T-cell (primary cell): ENCODE data around the gene NRG3. TPM values are rescaled to one million over a fixed set of nuclear protein-coding genes. Genes with fewer than 3 reads are reported as not detected.
"Not testable (repeated sequence)": the region's sequence is repeated elsewhere in the genome, so short reads cannot be mapped to it uniquely, and the experiment has no call there.

ENCODE experiments used
- ATAC-seq, 4 experiments: fragments of 200-7000 bp in 3 of 4; fragments of 150-1000 bp in 1 of 4; cut with Tn5 transposase; replicated peaks in 1 of 4; 1 replicate in 3 of 4; 2 replicates in 1 of 4; pipeline ENCODE4 v1.10.0; 2021; ENCODE audit warnings: moderate library complexity in 3 of 4, mild to moderate bottlenecking in 2 of 4, moderate number of reproducible peaks in 1 of 4
- CTCF ChIA-PET, 2 donors: fragments of 300-600 bp; sonication (Branson Sonifier 250); formaldehyde crosslinking; loops; one replicate each; lab custom pipeline; 2022; ENCODE audit warnings: antibody characterized with exemption in 2 of 2; lab: Charles Lee
- POLR2A ChIA-PET, 2 donors: fragments of 300-600 bp; sonication (Branson Sonifier 250); formaldehyde crosslinking; loops; one replicate each; lab custom pipeline; 2022; ENCODE audit warnings: antibody characterized with exemption in 2 of 2; lab: Charles Lee
- DNase-seq, 35 experiments: peaks; one replicate each; pipeline versions ENCODE4 v3.0.0 to v3.0.0-alpha.2; 2013 to 2023
- H3K27ac ChIP-seq: one replicate; pipeline ENCODE4 v1.5.1; 2013; ENCODE audit warnings: low read length
- H3K27me3 ChIP-seq, 2 experiments: replicated peaks in 1 of 2; 1 replicate in 1 of 2; 2 replicates in 1 of 2; pipeline versions ENCODE4 v1.6.1 to v1.7.0; 2013; ENCODE audit warnings: low read length in 1 of 2, mixed read lengths in 1 of 2; ENCODE audit not compliant: control insufficient read depth in 2 of 2, insufficient read depth in 2 of 2; ENCODE audit errors: extremely low read depth in 1 of 2
- H3K36me3 ChIP-seq, 2 donors: 1 replicate in 1 of 2; 2 replicates in 1 of 2; pipeline versions ENCODE4 v1.6.1 to v1.7.0; 2013; ENCODE audit warnings: low read length in 1 of 2; ENCODE audit not compliant: control insufficient read depth in 2 of 2, insufficient read depth in 1 of 2; ENCODE audit errors: extremely low read depth in 1 of 2
- H3K4me1 ChIP-seq, 2 experiments: 1 replicate in 1 of 2; 2 replicates in 1 of 2; pipeline versions ENCODE4 v1.6.1 to v1.7.0; 2013; ENCODE audit warnings: low read length in 2 of 2, mixed read lengths in 1 of 2; ENCODE audit not compliant: insufficient read depth in 2 of 2, control insufficient read depth in 1 of 2; ENCODE audit errors: extremely low read depth in 1 of 2
- H3K4me3 ChIP-seq, 2 donors: 1 replicate in 1 of 2; 2 replicates in 1 of 2; pipeline versions ENCODE4 v1.5.1 to v1.7.0; 2013; ENCODE audit warnings: mild to moderate bottlenecking in 2 of 2, low read length in 1 of 2, moderate library complexity in 1 of 2; ENCODE audit not compliant: control insufficient read depth in 1 of 2; ENCODE audit errors: extremely low read depth in 1 of 2
- H3K9me3 ChIP-seq: 2 replicates; pipeline ENCODE4 v1.7.0; 2013
- H3K27ac Mint-ChIP-seq, 2 donors: one replicate each; pipeline ENCODE4 v1.8.0; 2020 to 2021; ENCODE audit warnings: mild to moderate bottlenecking in 2 of 2, mixed read lengths in 2 of 2
- H3K27me3 Mint-ChIP-seq, 2 donors: one replicate each; pipeline ENCODE4 v1.8.0; 2021 to 2022; ENCODE audit warnings: mixed read lengths in 2 of 2
- H3K36me3 Mint-ChIP-seq: one replicate; pipeline ENCODE4 v1.8.0; 2021; ENCODE audit warnings: mixed read lengths
- H3K4me1 Mint-ChIP-seq, 3 donors: one replicate each; pipeline ENCODE4 v1.8.0; 2020 to 2022; ENCODE audit warnings: mixed read lengths in 3 of 3, mild to moderate bottlenecking in 1 of 3
- H3K4me3 Mint-ChIP-seq, 3 donors: one replicate each; pipeline ENCODE4 v1.8.0; 2020 to 2022; ENCODE audit warnings: mild to moderate bottlenecking in 3 of 3, mixed read lengths in 3 of 3, moderate library complexity in 3 of 3
- H3K9me3 Mint-ChIP-seq, 3 donors: one replicate each; pipeline ENCODE4 v1.8.0; 2020 to 2022; ENCODE audit warnings: mixed read lengths in 3 of 3
- WGBS: methylation state at CpG from one replicate; pipeline ENCODE4 v1.1.5; 2013; ENCODE audit warnings: missing lambda C conversion rate; ENCODE audit not compliant: insufficient coverage; 5-methylcytosine and 5-hydroxymethylcytosine counted together
- total RNA-seq, 35 experiments: library from RNA in 6 of 35; stranded (reverse) in 6 of 35; fragments of 120-200 nt in 1 of 35; gene quantifications; one replicate each; pipeline versions ENCODE4 v1.2.1 to v1.2.4 and lab custom pipeline; 2013 to 2026

NRG3 gene
- total RNA-seq, 5 donors from 2014 or later (not counting 1 experiment from before 2014, with no cell fraction given), result 0.12 TPM; not detected in 4

DNA sequence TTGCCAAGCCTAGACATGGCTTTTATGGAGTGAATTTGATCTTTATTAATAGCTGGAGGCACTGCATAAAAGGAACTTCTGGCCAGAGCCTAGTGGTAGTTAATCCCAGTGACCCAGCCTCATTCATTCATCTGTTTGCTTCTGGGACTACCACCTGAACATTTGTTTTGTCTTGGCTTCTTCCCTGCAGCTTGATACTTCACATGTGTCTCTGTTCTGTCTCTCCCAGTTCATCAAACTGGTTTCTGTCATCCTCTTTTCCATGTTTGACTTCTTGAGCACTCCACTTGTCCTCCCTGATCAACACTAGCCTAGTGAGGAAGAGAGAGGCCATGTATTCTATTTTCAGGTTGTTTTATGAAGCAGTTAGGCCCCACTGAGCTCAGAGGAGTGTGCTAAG is 163.6 kb downstream of the NRG3 start:
- no peak overlapping the region for H3K4me3 Mint-ChIP-seq
- Histone ChIP-seq H3K27ac (no peak overlapping the region), H3K27me3 (no peaks in the 10 kb centered on the region), H3K4me1 (no peaks in the 10 kb centered on the region), H3K36me3 (no peaks in the 10 kb centered on the region), H3K4me3 (no peak overlapping the region), H3K9me3 (peaks cover 2% of the 10 kb centered on the region)
- H3K36me3 Mint-ChIP-seq, result no peaks in the 10 kb centered on the region
- ATAC-seq (no peak), DNase-seq (no peak)
- ChIA-PET CTCF (no interaction called here), POLR2A (no interaction called here)
- no peak overlapping the region for H3K27ac Mint-ChIP-seq
- H3K9me3 Mint-ChIP-seq, result peaks cover 0 to 5% (median 2%) of the 10 kb centered on the region in 3 donors
- no peaks in the 10 kb centered on the region for H3K27me3 Mint-ChIP-seq
- no peaks in the 10 kb centered on the region for H3K4me1 Mint-ChIP-seq

- ATAC-seq (no peak), DNase-seq (no peak)
- no CpG with 5 or more reads among the region's 1 CpG for WGBS
- Histone ChIP-seq H3K4me1 (no peaks in the 10 kb centered on the region), H3K9me3 (peaks cover 2% of the 10 kb centered on the region), H3K4me3 (no peak overlapping the region), H3K27me3 (no peaks in the 10 kb centered on the region), H3K27ac (no peak overlapping the region), H3K36me3 (no peaks in the 10 kb centered on the region)
- ChIA-PET CTCF (no interaction called here), POLR2A (no interaction called here)
- Mint-ChIP-seq H3K4me1 (no peaks in the 10 kb centered on the region), H3K27me3 (no peaks in the 10 kb centered on the region), H3K4me3 (no peak overlapping the region), H3K36me3 (no peaks in the 10 kb centered on the region), H3K27ac (no peak overlapping the region), H3K9me3 (peaks cover 0 to 9% (median 4%) of the 10 kb centered on the region in 3 donors)
These were observed 165.3 kb downstream of the NRG3 start for GRCh38 chr10:82040336-82040735.

DNA sequence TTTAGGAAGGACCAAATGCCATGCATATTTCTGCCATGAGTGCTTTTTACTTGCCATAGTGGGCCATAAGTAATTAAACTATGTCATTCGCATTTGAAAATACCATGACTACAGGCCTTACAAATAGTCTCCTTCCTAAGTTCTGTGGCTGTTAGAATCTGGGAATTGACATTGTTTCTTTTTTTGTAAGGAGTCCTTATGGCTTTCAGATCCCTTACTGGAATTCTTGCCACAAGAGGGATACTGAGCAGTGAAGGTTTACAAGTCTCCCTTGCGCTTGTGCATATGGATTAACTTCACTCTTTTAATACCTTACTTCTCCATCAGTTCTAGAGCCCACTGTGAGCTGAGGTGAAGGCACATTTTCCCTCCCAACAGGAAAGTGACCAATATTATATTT is 166.0 kb downstream of the NRG3 start:
- CTCF ChIA-PET, result no interaction called here
- Mint-ChIP-seq H3K4me1 (no peaks in the 10 kb centered on the region), H3K27ac (no peak overlapping the region), H3K36me3 (no peaks in the 10 kb centered on the region), H3K27me3 (no peaks in the 10 kb centered on the region), H3K4me3 (no peak overlapping the region), H3K9me3 (peaks cover 0 to 9% (median 4%) of the 10 kb centered on the region in 3 donors)
- Histone ChIP-seq H3K4me1 (no peaks in the 10 kb centered on the region), H3K4me3 (no peak overlapping the region), H3K27ac (no peak overlapping the region), H3K27me3 (no peaks in the 10 kb centered on the region), H3K9me3 (peaks cover 2% of the 10 kb centered on the region), H3K36me3 (no peaks in the 10 kb centered on the region)
- no peak for ATAC-seq
- WGBS, result no CpG with 5 or more reads among the region's 2 CpGs
- DNase-seq, result no peak
- POLR2A ChIA-PET, result no interaction called here

- ChIA-PET CTCF (no interaction called here), POLR2A (no interaction called here)
- no CpG with 5 or more reads among the region's 1 CpG for WGBS
- no peaks in the 10 kb centered on the region for H3K36me3 Mint-ChIP-seq
- no peaks in the 10 kb centered on the region for H3K4me1 ChIP-seq
- no peaks in the 10 kb centered on the region for H3K4me1 Mint-ChIP-seq
- H3K36me3 ChIP-seq, result no peaks in the 10 kb centered on the region
- no peak for DNase-seq
- H3K9me3 ChIP-seq, result no peaks in the 10 kb centered on the region
- no peaks in the 10 kb centered on the region for H3K27me3 ChIP-seq
- no peak for ATAC-seq
- no peak overlapping the region for H3K4me3 ChIP-seq
- H3K27ac Mint-ChIP-seq, result no peak overlapping the region
- H3K27ac ChIP-seq, result no peak overlapping the region
- no peak overlapping the region for H3K4me3 Mint-ChIP-seq
- H3K27me3 Mint-ChIP-seq, result no peaks in the 10 kb centered on the region
- peaks cover 1 to 8% (median 8%) of the 10 kb centered on the region in 3 donors for H3K9me3 Mint-ChIP-seq
These were observed 181.4 kb downstream of the NRG3 start for GRCh38 chr10:82056391-82056790.

- 94% methylated on average over 3 of the region's 6 CpGs for WGBS
- POLR2A ChIA-PET, H3K27ac ChIP-seq, H3K4me1 ChIP-seq, H3K4me1 Mint-ChIP-seq, H3K27me3 Mint-ChIP-seq, CTCF ChIA-PET, H3K27me3 ChIP-seq, H3K4me3 ChIP-seq, H3K4me3 Mint-ChIP-seq, H3K27ac Mint-ChIP-seq, DNase-seq, ATAC-seq, H3K36me3 Mint-ChIP-seq, H3K36me3 ChIP-seq, H3K9me3 ChIP-seq: not testable (repeated sequence)
- H3K9me3 Mint-ChIP-seq, result peaks cover 0 to 16% (median 3%) of the 10 kb centered on the region in 3 donors
These were observed 192.2 kb downstream of the NRG3 start for GRCh38 chr10:82067192-82067591.

GRCh38 chr10:82068501-82068900 is 193.5 kb downstream of the NRG3 start:
- Histone ChIP-seq H3K4me1 (no peaks in the 10 kb centered on the region), H3K27ac (no peak overlapping the region), H3K4me3 (no peak overlapping the region), H3K27me3 (no peaks in the 10 kb centered on the region), H3K9me3 (no peaks in the 10 kb centered on the region), H3K36me3 (no peaks in the 10 kb centered on the region)
- no peak overlapping the region for H3K4me3 Mint-ChIP-seq
- H3K36me3 Mint-ChIP-seq, result no peaks in the 10 kb centered on the region
- ChIA-PET POLR2A (no interaction called here), CTCF (no interaction called here)
- ATAC-seq (no peak), DNase-seq (no peak)
- no peaks in the 10 kb centered on the region for H3K27me3 Mint-ChIP-seq
- 71% methylated on average over 1 of the region's 2 CpGs for WGBS
- peaks cover 0 to 13% (median 3%) of the 10 kb centered on the region in 3 donors for H3K9me3 Mint-ChIP-seq
- H3K27ac Mint-ChIP-seq, result no peak overlapping the region
- H3K4me1 Mint-ChIP-seq, result no peaks in the 10 kb centered on the region

GRCh38 chr10:82071231-82071630 is 196.2 kb downstream of the NRG3 start:
- no peak for ATAC-seq
- H3K27me3 Mint-ChIP-seq, result no peaks in the 10 kb centered on the region
- ChIA-PET POLR2A (no interaction called here), CTCF (no interaction called here)
- H3K9me3 Mint-ChIP-seq, result peaks cover 3 to 9% (median 6%) of the 10 kb centered on the region in 3 donors
- no peaks in the 10 kb centered on the region for H3K27me3 ChIP-seq
- WGBS, result 60% methylated on average over 2 of the region's 2 CpGs
- H3K27ac ChIP-seq, result no peak overlapping the region
- H3K4me3 ChIP-seq, result no peak overlapping the region
- no peaks in the 10 kb centered on the region for H3K4me1 Mint-ChIP-seq
- H3K36me3 Mint-ChIP-seq, result no peaks in the 10 kb centered on the region
- no peaks in the 10 kb centered on the region for H3K36me3 ChIP-seq
- H3K27ac Mint-ChIP-seq, result no peak overlapping the region
- no peaks in the 10 kb centered on the region for H3K4me1 ChIP-seq
- DNase-seq, result no peak
- no peak overlapping the region for H3K4me3 Mint-ChIP-seq
- no peaks in the 10 kb centered on the region for H3K9me3 ChIP-seq
